Testis (tissue), 2 donors: Measurements from ENCODE around the gene HUNK.

Experiments used
- CTCF ChIP-seq, 3 experiments: fragments of 450-650 bp in 2 of 3; fragments of 200-600 bp in 1 of 3; sonication (generic) in 1 of 3; IDR thresholded peaks; one replicate each; pipeline ENCODE4 v1.5.1; 2016 to 2019; ENCODE audit warnings: antibody characterized with exemption in 3 of 3, mild to moderate bottlenecking in 2 of 3, moderate library complexity in 1 of 3
- POLR2A ChIP-seq: fragments of 450-650 bp; IDR thresholded peaks from one replicate; pipeline ENCODE4 v1.6.1; 2017; ENCODE audit warnings: antibody characterized with exemption, mild to moderate bottlenecking, moderate library complexity

GRCh38 chr21:32034850-32035249 is 162.0 kb downstream of the HUNK start:
- TF ChIP-seq CTCF (IDR thresholded peaks at IDR 0.05) (no peak), POLR2A (no peak)
